ENCODE results near the gene SMCO3.

- no peak for TF ChIP-seq CTCF (IDR thresholded peaks at IDR 0.05)
- no peak for TF ChIP-seq POLR2A (IDR thresholded peaks at IDR 0.05)
These were observed 31.2 kb downstream of the SMCO3 start for GRCh38 chr12:14782756-14783155.

Measured in tibial nerve (tissue), 3 donors.